ENCODE data around the gene GYS1.
"Not testable (repeated sequence)": the region's sequence is repeated elsewhere in the genome, so short reads cannot be mapped to it uniquely, and the experiment has no call there.

GYS1 gene

DNA sequence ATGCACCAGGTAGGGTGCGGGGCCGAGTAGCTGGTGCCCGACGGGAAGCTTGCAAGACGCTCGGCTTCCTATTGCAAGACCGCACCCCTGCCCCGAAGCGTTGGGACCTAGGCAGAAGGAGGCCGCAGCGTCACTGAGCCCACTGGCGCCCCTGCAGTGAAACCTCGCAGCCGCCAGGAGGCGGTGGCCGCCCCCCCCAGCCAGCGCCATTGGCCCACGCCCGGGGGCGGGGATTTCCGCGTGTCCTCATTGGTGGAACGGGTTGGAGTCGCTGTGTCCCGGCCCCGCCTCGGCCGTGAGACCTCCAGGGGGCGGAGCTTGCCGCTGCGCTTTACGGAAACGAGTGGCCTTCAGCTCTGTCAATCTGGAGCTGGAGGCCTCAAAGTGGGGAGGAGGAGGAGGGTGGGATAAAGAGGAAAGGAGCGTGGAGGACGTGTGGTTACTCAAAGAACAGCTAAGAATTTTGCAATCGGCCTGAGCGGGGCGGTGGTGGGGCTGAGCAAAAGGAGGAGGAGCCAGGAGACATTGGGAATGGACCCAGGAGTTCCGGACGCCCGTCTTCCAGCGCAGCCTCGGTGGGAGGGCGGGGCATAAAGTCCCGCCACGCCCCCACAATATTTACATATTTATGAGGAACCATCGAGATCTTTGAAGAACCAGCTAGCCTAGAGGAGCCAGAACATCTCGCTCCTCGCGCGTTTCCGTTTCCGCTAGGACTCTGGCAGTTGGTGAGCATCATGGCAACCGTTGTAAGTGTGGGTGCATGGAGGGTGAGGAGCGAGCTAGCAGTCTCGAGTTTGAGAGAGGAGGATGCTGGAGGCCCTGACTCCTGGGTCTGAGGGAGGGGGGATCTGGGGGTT, at the start of gene GYS1, which contains the start of gene RUVBL2:
TSS of gene GYS1 (minus strand) at position 135 of the 860 bp plus-strand sequence. CDS start 197 bp downstream, outside the sequence.
TSS of gene RUVBL2 (plus strand) at position 713 of the 860 bp plus-strand sequence. CDS start at position 738, 25 bp downstream.
- TF ChIP-seq GATA1 (IDR thresholded peaks at IDR 0.05; ENCODE audit: low read depth, low read length) (no peak), POLR2A (IDR thresholded peaks at IDR 0.05; ENCODE audit: low read length) (peak; percentile 95)

DNA sequence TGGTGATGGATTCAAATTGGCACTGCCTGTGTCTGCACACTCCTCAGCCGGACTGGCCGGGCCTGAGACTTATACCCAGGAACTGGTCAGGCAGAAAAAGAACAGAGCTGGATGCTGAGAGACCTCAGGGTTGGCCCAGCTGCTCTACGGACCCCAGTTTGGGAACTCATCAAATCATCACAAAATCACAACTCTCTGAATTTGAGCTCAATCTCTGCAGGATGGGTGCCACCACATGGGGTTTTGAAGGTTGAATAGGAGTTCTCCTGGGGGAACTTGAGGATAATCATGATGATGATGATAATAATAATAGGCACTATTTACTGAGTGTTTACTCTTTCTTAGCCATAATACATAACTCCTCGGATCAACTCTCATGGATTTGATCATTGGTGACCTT, 49.6 kb upstream of the GYS1 start:
- DNase-seq: not testable (repeated sequence)

More for the DNA sequence above, at the start of gene GYS1, which contains the start of gene RUVBL2:
- peak; percentile 100 for DNase-seq

DNA sequence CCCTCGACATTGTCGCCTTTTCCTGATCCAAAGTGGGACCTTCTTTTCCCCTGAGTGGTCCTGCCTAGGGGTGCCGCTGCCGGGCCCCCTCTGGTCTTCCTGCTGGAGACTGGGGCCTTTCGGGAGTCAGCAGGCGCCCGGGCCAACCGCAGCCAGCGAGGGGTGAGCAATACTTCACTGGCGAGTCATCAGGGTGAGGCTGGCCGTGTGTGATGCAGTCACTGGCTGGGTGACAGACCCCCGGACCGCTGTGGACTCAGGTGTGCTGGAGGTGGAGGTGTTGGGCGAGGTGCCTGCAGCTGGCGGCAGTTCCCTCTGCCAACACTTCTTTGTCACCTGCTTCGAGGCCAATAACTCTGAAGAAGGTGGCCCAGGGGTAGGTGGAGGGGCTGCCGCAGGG, 49.1 kb upstream of the GYS1 start:
- TF ChIP-seq POLR2A (IDR thresholded peaks at IDR 0.05; ENCODE audit: low read length): no peak
- no peak for TF ChIP-seq GATA1 (IDR thresholded peaks at IDR 0.05; ENCODE audit: low read depth, low read length)
- no peak for DNase-seq

DNA sequence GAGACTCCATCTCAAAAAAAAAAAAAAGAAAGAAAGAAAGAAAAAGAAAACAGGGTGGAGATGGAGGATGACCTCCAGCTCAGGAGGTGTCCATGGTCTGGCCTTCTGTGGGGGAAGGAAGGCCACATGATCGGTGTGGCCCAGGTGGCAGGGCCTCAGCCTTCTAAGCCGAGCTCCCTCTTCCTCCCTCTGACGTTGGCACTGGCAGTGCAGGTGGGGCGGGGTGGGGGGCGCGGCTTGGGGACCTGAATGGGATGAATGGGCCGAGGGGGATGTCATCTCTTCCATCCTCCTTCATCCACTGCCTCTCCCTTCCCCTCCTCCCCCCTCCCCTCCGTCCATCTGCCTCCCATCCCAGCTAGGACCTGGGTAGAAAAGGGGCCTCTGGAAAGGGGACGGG, 46.6 kb upstream of the GYS1 start:
- DNase-seq: not testable (repeated sequence)

DNA sequence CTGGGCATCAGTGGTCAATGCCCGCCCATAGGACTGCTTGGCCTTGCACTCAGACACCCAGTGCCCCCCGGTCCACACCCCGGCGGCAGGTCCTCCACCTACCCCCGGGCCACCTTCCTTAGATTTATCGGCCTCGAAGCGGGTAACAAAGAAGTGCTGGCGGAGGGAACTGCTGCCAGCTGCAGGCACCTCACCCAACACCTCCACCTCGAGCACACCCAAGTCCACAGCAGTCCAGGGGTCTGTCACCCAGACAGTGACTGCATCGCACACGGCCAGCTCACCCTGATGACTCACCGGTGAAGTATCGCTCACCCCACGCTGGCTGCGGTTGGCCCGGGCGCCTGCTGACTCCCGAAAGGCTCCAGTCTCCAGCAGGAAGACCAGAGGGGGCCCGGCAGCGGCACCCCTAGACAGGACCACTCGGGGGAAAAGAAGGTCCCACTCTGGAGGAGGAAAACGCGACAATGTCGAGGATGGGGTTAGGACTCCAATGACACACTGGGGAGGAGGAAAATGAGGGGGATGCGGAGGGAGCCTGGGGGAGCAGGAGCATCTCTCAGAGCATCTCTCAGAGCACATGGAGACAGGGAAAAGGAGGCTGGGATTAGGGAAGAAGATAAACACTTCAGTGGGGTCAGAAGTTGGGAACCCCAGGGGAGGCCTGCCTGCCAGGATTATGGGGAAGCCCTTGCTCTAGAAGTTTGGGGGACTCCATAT, 45.6 kb upstream of the GYS1 start:
- not testable (repeated sequence) for DNase-seq

DNA sequence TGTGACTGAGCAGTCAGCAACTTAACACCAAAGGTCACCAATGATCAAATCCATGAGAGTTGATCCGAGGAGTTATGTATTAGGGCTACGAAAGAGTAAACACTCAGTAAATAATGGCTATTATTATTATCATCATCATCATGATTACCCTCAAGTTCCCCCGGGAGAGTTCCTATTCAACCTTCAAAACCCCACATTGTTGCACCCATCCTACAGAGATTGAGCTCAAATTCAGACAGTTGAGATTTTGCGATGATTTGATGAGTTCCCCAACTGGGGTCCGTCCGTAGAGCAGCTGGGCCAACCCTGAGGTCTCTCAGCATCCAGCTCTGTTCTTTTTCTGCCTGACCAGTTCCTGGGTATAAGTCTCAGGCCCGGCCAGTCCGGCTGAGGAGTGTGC, 45.0 kb upstream of the GYS1 start:
- DNase-seq: not testable (repeated sequence)

DNA sequence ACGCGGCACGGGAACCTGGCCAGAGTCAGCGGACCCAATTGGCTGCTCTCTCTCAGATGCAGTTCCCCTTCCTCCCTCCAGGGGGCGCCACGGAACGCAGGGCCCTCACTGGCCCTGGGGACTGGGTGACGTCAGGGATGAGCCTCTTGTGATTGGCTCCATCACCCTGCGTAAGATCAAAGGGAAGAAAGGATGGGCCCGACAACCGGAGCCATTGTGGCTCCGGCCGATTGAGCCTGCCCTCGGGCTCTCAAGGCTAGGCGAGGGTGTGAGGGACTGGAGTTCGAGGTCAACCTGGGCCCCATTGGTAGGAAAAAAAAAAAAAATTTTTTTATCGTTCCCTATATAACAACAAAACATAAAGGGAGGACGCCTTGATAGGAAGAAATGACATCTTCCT, 43.7 kb upstream of the GYS1 start, which contains the start of gene CGB1:
TSS of gene CGB1 (minus strand) at position 81 of the 400 bp plus-strand sequence. CDS start 184 bp downstream, outside the sequence.
- DNase-seq: peak; percentile 75 to 76

DNA sequence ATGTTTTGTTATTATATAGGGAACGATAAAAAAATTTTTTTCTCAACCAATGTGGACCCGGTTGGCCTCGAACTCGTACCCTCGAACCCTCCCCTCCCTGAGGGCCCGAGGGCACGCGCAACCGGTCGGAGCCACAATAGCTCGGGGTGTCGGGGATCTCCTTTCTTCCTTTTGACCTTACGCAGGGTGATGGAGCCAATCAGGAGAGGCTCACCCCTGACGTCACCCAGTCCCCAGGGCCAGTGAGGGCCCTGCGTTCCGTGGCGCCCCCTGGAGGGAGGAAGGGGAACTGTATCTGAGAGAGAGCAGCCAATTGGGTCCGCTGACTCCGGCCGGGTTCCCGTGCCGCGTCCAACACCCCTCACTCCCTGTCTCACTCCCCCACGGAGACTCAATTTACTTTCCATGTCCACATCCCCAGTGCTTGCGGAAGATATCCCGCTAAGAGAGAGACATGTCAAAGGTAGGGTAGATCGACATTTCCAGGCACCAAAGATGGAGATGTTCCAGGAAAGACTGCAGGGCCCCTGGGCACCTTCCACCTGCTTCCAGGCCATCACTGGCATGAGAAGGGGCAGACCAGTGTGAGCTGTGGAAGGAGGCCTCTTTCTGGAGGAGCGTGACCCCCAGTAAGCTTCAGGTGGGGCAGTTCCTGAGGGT, 38.7 kb upstream of the GYS1 start, which contains the start of gene CGB2:
TSS of gene CGB2 (plus strand) at position 249 of the 660 bp plus-strand sequence. CDS start at position 455, 206 bp downstream.
- peak; percentile 80 to 82 for DNase-seq

DNA sequence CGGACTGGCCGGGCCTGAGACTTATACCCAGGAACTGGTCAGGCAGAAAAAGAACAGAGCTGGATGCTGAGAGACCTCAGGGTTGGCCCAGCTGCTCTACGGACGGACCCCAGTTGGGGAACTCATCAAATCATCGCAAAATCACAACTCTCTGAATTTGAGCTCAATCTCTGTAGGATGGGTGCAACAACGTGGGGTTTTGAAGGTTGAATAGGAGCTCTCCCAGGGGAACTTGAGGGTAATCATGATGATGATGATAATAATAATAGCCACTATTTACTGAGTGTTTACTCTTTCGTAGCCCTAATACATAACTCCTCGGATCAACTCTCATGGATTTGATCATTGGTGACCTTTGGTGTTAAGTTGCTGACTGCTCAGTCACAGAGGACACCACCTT, 37.2 kb upstream of the GYS1 start:
- not testable (repeated sequence) for DNase-seq

DNA sequence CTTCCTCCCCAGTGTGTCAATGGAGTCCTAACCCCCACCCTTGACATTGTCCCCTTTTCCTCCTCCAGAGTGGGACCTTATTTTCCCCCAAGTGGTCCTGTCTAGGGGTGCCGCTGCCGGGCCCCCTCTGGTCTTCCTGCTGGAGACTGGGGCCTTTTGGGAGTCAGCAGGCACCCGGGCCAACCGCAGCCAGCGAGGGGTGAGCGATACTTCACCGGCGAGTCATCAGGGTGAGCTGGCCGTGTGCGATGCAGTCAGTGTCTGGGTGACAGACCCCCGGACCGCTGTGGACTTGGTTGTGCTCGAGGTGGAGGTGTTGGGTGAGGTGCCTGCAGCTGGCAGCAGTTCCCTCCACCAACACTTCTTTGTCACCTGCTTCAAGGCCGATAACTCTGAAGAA, 36.6 kb upstream of the GYS1 start:
- not testable (repeated sequence) for DNase-seq

DNA sequence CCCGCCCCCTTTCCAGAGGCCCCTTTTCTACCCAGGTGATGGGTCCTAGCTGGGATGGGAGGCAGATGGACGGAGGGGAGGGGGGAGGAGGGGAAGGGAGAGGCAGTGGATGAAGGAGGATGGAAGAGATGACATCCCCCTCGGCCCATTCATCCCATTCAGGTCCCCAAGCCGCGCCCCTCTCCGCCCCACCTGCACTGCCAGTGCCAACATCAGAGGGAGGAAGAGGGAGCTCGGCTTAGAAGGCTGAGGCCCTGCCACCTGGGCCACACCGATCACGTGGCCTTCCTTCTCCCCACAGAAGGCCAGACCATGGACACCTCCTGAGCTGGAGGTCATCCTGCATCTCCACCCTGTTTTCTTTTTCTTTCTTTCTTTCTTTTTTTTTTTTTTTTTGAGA, 35.6 kb upstream of the GYS1 start:
- not testable (repeated sequence) for DNase-seq

DNA sequence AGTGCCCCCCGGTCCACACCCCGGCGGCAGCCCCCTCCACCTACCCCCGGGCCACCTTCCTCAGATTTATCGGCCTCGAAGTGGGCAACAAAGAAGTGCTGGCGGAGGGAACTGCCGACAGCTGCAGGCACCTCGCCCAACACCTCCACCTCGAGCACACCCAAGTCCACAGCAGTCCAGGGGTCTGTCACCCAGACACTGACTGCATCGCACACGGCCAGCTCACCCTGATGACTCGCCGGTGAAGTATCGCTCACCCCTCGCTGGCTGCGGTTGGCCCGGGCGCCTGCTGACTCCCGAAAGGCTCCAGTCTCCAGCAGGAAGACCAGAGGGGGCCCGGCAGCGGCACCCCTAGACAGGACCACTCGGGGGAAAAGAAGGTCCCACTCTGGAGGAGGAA, 32.5 kb upstream of the GYS1 start:
- DNase-seq: not testable (repeated sequence)

DNA sequence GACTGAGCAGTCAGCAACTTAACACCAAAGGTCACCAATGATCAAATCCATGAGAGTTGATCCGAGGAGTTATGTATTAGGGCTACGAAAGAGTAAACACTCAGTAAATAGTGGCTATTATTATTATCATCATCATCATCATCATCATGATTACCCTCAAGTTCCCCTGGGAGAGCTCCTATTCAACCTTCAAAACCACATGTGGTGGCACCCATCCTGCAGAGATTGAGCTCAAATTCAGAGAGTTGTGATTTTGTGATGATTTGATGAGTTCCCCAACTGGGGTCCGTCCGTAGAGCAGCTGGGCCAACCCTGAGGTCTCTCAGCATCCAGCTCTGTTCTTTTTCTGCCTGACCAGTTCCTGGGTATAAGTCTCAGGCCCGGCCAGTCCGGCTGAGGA, 32.0 kb upstream of the GYS1 start:
- DNase-seq: not testable (repeated sequence)

DNA sequence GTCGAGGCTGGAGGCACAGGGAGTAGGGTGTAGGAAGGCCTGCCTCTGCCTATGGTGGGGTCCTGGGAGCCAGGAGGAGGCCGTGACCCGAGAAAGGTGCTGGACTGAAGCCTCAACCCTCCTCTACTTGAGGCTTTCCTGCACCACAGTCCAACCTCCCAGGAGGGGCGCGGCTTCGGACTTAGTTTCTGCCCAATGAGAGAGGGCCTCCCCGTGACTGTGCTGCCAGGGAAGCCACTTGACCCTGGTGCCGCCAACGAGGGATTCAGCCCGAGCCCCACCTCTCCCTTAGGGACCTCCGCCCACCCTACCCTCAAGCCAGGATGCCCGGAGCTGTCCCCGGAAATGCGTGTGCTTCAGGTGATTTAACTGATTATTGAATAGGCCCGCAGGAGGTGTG, 31.1 kb upstream of the GYS1 start, which contains the start of gene CGB3:
TSS of gene CGB3 (minus strand) at position 101 of the 400 bp plus-strand sequence. CDS start 362 bp downstream, outside the sequence.
- not testable (repeated sequence) for DNase-seq

DNA sequence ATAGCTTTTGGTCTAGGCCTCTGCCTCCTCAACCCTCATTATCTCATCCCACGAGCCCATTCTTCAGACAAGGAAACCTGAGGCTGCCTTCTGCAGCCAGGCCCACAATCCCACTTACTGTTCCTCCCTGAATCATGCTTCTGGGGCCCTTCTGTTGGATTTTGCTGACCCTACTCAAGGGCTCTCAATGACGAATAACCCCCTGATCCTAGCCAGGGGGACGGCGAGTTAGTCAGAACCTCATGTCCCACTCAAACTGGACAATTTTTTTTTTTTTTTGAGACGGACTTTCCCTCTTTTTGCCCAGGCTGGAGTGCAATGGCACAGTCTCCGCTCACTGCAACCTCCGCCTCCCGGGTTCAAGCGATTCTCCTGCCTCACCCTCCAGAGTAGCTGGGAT, 29.0 kb upstream of the GYS1 start:
- TF ChIP-seq GATA1 (IDR thresholded peaks at IDR 0.05; ENCODE audit: low read depth, low read length) (no peak), POLR2A (IDR thresholded peaks at IDR 0.05; ENCODE audit: low read length) (no peak)
- DNase-seq: no peak

Data from erythroblast (primary cell).